Neuronal stem cell (in vitro differentiated cells): Measurements from ENCODE around the gene MS4A6E.
"Not testable (repeated sequence)": the region's sequence is repeated elsewhere in the genome, so short reads cannot be mapped to it uniquely, and the experiment has no call there.

Experiments used
- DNase-seq: peaks from one replicate; pipeline ENCODE4 v3.0.0-alpha.2; 2013; ENCODE audit warnings: low spot score
- H2AFZ ChIP-seq: one replicate; pipeline ENCODE4 v1.6.1; 2013; ENCODE audit warnings: mild to moderate bottlenecking, low read length, inconsistent platforms
- H2AK5ac ChIP-seq: 2 replicates; pipeline ENCODE4 v1.6.1; 2013; ENCODE audit warnings: low read depth, mild to moderate bottlenecking, inconsistent platforms, low read length, moderate library complexity, mixed read lengths
- H2BK120ac ChIP-seq: 2 replicates; pipeline ENCODE4 v1.6.1; 2013; ENCODE audit warnings: low read depth, mild to moderate bottlenecking, inconsistent platforms, low read length, moderate library complexity, mixed read lengths
- H2BK12ac ChIP-seq: one replicate; pipeline ENCODE4 v1.6.1; 2013; ENCODE audit warnings: low read length, inconsistent platforms
- H2BK15ac ChIP-seq: 2 replicates; pipeline ENCODE4 v1.6.1; 2013; ENCODE audit warnings: mild to moderate bottlenecking, low read length, inconsistent platforms, mixed read lengths
- H2BK5ac ChIP-seq: one replicate; pipeline ENCODE4 v1.6.1; 2013; ENCODE audit warnings: inconsistent platforms, mild to moderate bottlenecking, low read length, moderate library complexity
- H3K14ac ChIP-seq: one replicate; pipeline ENCODE4 v1.6.1; 2013; ENCODE audit warnings: low read length, inconsistent platforms
- H3K18ac ChIP-seq: 2 replicates; pipeline ENCODE4 v1.6.1; 2013; ENCODE audit warnings: low read length, inconsistent platforms
- H3K23ac ChIP-seq: 2 replicates; pipeline ENCODE4 v1.6.1; 2013; ENCODE audit warnings: low read depth, mild to moderate bottlenecking, mixed read lengths, low read length, inconsistent platforms; ENCODE audit not compliant: poor library complexity
- H3K27ac ChIP-seq: replicated peaks from 3 replicates; pipeline ENCODE4 v1.5.1; 2013; ENCODE audit warnings: low read length, inconsistent platforms
- H3K27me3 ChIP-seq, 3 experiments: 2 replicates each; pipeline ENCODE4 v1.6.1; 2013; ENCODE audit warnings: low read length in 3 of 3, mild to moderate bottlenecking in 2 of 3, inconsistent platforms in 1 of 3, low read depth in 1 of 3, mixed read lengths in 1 of 3, moderate library complexity in 1 of 3; ENCODE audit not compliant: control insufficient read depth in 3 of 3, insufficient read depth in 3 of 3
- H3K36me3 ChIP-seq, 2 donors: replicated peaks in 1 of 2; 2 replicates each; pipeline ENCODE4 v1.6.1; 2013; ENCODE audit warnings: low read length in 2 of 2; ENCODE audit not compliant: control insufficient read depth in 2 of 2, insufficient read depth in 2 of 2
- H3K4ac ChIP-seq: 2 replicates; pipeline ENCODE4 v1.6.1; 2013; ENCODE audit warnings: inconsistent platforms, mild to moderate bottlenecking, low read length, moderate library complexity
- H3K4me1 ChIP-seq, 2 donors: 1 replicate in 1 of 2; 2 replicates in 1 of 2; pipeline ENCODE4 v1.6.1; 2013; ENCODE audit warnings: low read length in 2 of 2, low read depth in 1 of 2; ENCODE audit not compliant: control insufficient read depth in 2 of 2, insufficient read depth in 1 of 2
- H3K4me2 ChIP-seq: one replicate; pipeline ENCODE4 v1.6.1; 2013; ENCODE audit warnings: mild to moderate bottlenecking, low read length, inconsistent platforms; ENCODE audit not compliant: insufficient read depth, poor library complexity, severe bottlenecking
- H3K4me3 ChIP-seq, 2 donors: 2 replicates each; pipeline ENCODE4 v1.5.1; 2013; ENCODE audit warnings: low read length in 2 of 2, mild to moderate bottlenecking in 2 of 2, inconsistent platforms in 1 of 2, moderate library complexity in 1 of 2
- H3K79me1 ChIP-seq: one replicate; pipeline ENCODE4 v1.6.1; 2013; ENCODE audit warnings: low read depth, mild to moderate bottlenecking, inconsistent platforms, low read length, moderate library complexity
- H3K9ac ChIP-seq: one replicate; pipeline ENCODE4 v1.6.1; 2013; ENCODE audit warnings: mild to moderate bottlenecking, low read depth, low read length, inconsistent platforms; ENCODE audit not compliant: poor library complexity
- H3K9me3 ChIP-seq, 2 donors: replicated peaks in 1 of 2; 2 replicates each; pipeline versions ENCODE3 to v1.6.1; 2013; ENCODE audit warnings: low read length in 2 of 2, mild to moderate bottlenecking in 2 of 2, inconsistent platforms in 1 of 2, low read depth in 1 of 2, mixed read lengths in 1 of 2, moderate library complexity in 1 of 2; ENCODE audit not compliant: control insufficient read depth in 2 of 2, insufficient read depth in 1 of 2
- H4K8ac ChIP-seq: one replicate; pipeline ENCODE4 v1.6.1; 2013; ENCODE audit warnings: low read depth, mild to moderate bottlenecking, inconsistent platforms, low read length, moderate library complexity
- H4K91ac ChIP-seq: one replicate; pipeline ENCODE4 v1.6.1; 2013; ENCODE audit warnings: low read length, low read depth, mild to moderate bottlenecking, inconsistent platforms; ENCODE audit not compliant: poor library complexity
- WGBS, 2 donors: extraction: QIAGEN DNeasy Blood & Tissue Kit; methylation state at CpG; one replicate each; pipeline ENCODE4 v1.1.7; 2013; ENCODE audit warnings: missing lambda C conversion rate in 2 of 2, mixed read lengths in 1 of 2; ENCODE audit not compliant: insufficient read length in 2 of 2, insufficient replicate concordance in 1 of 2; ENCODE audit errors: extremely low coverage in 2 of 2; 5-methylcytosine and 5-hydroxymethylcytosine counted together

Gene MS4A6E

DNA sequence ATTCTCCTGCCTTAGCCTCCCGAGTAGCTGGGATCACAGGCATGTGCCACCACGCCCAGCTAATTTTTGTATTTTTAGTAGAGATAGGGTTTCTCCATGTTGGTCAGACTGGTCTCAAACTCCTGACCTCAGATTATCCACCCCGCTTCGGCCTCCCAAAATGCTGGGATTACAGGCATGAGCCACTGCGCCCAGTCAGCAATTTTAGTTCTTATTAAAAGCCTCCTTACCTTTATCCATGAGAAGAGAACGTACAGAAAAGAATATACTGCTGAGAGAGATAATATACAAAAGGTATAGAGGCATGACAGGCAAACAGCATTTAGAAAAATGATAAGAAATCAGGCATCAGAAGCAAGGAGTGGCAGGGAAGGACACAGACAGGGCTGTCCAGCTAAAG lies 25.2 kb upstream of the MS4A6E start:
- H2BK12ac ChIP-seq, H3K18ac ChIP-seq, H2BK5ac ChIP-seq, H2BK15ac ChIP-seq, H3K4ac ChIP-seq, H3K4me2 ChIP-seq, H3K4me1 ChIP-seq, H3K9ac ChIP-seq, H4K8ac ChIP-seq, H3K36me3 ChIP-seq, H3K4me3 ChIP-seq, H4K91ac ChIP-seq, H2AFZ ChIP-seq, H2BK120ac ChIP-seq, H3K14ac ChIP-seq, DNase-seq, H3K27ac ChIP-seq, H3K9me3 ChIP-seq, H3K27me3 ChIP-seq, H3K79me1 ChIP-seq, H2AK5ac ChIP-seq, H3K23ac ChIP-seq: not testable (repeated sequence)
- WGBS, 2 donors: no CpG with 5 or more reads among the region's 6 CpGs

GRCh38 chr11:60303661-60304060 lies 23.4 kb upstream of the MS4A6E start:
- no peak overlapping the region for H2BK15ac ChIP-seq
- H4K91ac ChIP-seq: no peak overlapping the region
- no peak overlapping the region for H2BK120ac ChIP-seq
- H2BK5ac ChIP-seq: no peak overlapping the region
- H3K79me1 ChIP-seq: no peaks in the 10 kb centered on the region
- H3K9me3 ChIP-seq: no peaks in the 10 kb centered on the region
- H3K14ac ChIP-seq: no peak overlapping the region
- WGBS, 2 donors: no CpG with 5 or more reads among the region's 5 CpGs
- no peak overlapping the region for H3K23ac ChIP-seq
- no peak for DNase-seq
- no peak overlapping the region for H3K4me2 ChIP-seq
- H3K4me1 ChIP-seq: peaks cover 0 to 5% of the 10 kb centered on the region in 2 donors
- H3K27me3 ChIP-seq: no peaks in the 10 kb centered on the region
- H3K36me3 ChIP-seq: no peaks in the 10 kb centered on the region
- no peak overlapping the region for H3K9ac ChIP-seq
- no peak overlapping the region for H3K4me3 ChIP-seq
- no peak overlapping the region for H3K27ac ChIP-seq
- no peak overlapping the region for H2BK12ac ChIP-seq
- H2AK5ac ChIP-seq: no peak overlapping the region
- no peak overlapping the region for H2AFZ ChIP-seq
- H3K4ac ChIP-seq: no peak overlapping the region
- H3K18ac ChIP-seq: no peak overlapping the region
- H4K8ac ChIP-seq: no peak overlapping the region

- no peak overlapping the region for H3K4ac ChIP-seq
- no peaks in the 10 kb centered on the region for H3K27me3 ChIP-seq
- no peak overlapping the region for H3K27ac ChIP-seq
- no peak overlapping the region for H3K18ac ChIP-seq
- no peaks in the 10 kb centered on the region for H3K9me3 ChIP-seq
- H2AFZ ChIP-seq: peak overlapping the region; percentile 45
- no peak overlapping the region for H2BK12ac ChIP-seq
- H3K36me3 ChIP-seq: no peaks in the 10 kb centered on the region
- H3K4me2 ChIP-seq: no peak overlapping the region
- H3K23ac ChIP-seq: no peak overlapping the region
- no CpG with 5 or more reads among the region's 3 CpGs for WGBS, 2 donors
- H2AK5ac ChIP-seq: no peak overlapping the region
- no peak overlapping the region for H4K8ac ChIP-seq
- DNase-seq: no peak
- H3K9ac ChIP-seq: no peak overlapping the region
- no peak overlapping the region for H4K91ac ChIP-seq
- no peak overlapping the region for H3K14ac ChIP-seq
- H3K4me1 ChIP-seq: peaks cover 2 to 12% of the 10 kb centered on the region in 2 donors
- no peak overlapping the region for H3K4me3 ChIP-seq
- H2BK120ac ChIP-seq: no peak overlapping the region
- no peak overlapping the region for H2BK5ac ChIP-seq
- no peaks in the 10 kb centered on the region for H3K79me1 ChIP-seq
- no peak overlapping the region for H2BK15ac ChIP-seq
Measured at GRCh38 chr11:60305906-60306619, 21.0 kb upstream of the MS4A6E start.

- no peak overlapping the region for H2BK120ac ChIP-seq
- no peak overlapping the region for H3K27ac ChIP-seq
- no peak overlapping the region for H3K14ac ChIP-seq
- no peak overlapping the region for H2AK5ac ChIP-seq
- no peak overlapping the region for H4K91ac ChIP-seq
- H3K4me1 ChIP-seq: peaks cover 2 to 12% of the 10 kb centered on the region in 2 donors
- no peaks in the 10 kb centered on the region for H3K9me3 ChIP-seq
- H2AFZ ChIP-seq: no peak overlapping the region
- H3K36me3 ChIP-seq: no peaks in the 10 kb centered on the region
- H3K9ac ChIP-seq: no peak overlapping the region
- no peak overlapping the region for H2BK12ac ChIP-seq
- H2BK5ac ChIP-seq: no peak overlapping the region
- H3K79me1 ChIP-seq: no peaks in the 10 kb centered on the region
- no peak overlapping the region for H2BK15ac ChIP-seq
- no peak overlapping the region for H3K4me3 ChIP-seq
- no CpG with 5 or more reads among the region's 3 CpGs for whole genome bisulfite sequencing, 2 donors
- no peak overlapping the region for H3K4ac ChIP-seq
- H3K4me2 ChIP-seq: no peak overlapping the region
- DNase-seq: no peak
- H3K27me3 ChIP-seq: no peaks in the 10 kb centered on the region
- H4K8ac ChIP-seq: no peak overlapping the region
- no peak overlapping the region for H3K23ac ChIP-seq
- no peak overlapping the region for H3K18ac ChIP-seq
Measured at GRCh38 chr11:60307507-60308195, 19.4 kb upstream of the MS4A6E start.
